Muscle layer of colon (tissue), 2 donors: ENCODE measurements around the gene PMM1.
"Not testable (repeated sequence)": the region's sequence is repeated elsewhere in the genome, so short reads cannot be mapped to it uniquely, and the experiment has no call there.

Experiments used
- H3K27ac ChIP-seq: one replicate; pipeline ENCODE4 v1.7.0; 2013; ENCODE audit warnings: low read depth, mild to moderate bottlenecking, low read length, moderate library complexity
- H3K27me3 ChIP-seq, 2 donors: one replicate each; pipeline ENCODE4 v1.7.0; 2013; ENCODE audit warnings: low read length in 2 of 2, mild to moderate bottlenecking in 2 of 2; ENCODE audit not compliant: insufficient read depth in 2 of 2, control insufficient read depth in 1 of 2
- H3K36me3 ChIP-seq: one replicate; pipeline ENCODE4 v1.7.0; 2013; ENCODE audit warnings: mild to moderate bottlenecking, low read length; ENCODE audit not compliant: insufficient read depth
- H3K4me1 ChIP-seq: one replicate; pipeline ENCODE4 v1.7.0; 2013; ENCODE audit warnings: mild to moderate bottlenecking, low read length; ENCODE audit not compliant: insufficient read depth
- H3K4me3 ChIP-seq, 2 donors: one replicate each; pipeline ENCODE4 v1.7.0; 2013; ENCODE audit warnings: low read length in 2 of 2, low read depth in 1 of 2, mild to moderate bottlenecking in 1 of 2, moderate library complexity in 1 of 2
- H3K9ac ChIP-seq: one replicate; pipeline ENCODE4 v1.7.0; 2013; ENCODE audit warnings: low read length
- H3K9me3 ChIP-seq: one replicate; pipeline ENCODE4 v1.7.0; 2013; ENCODE audit warnings: mild to moderate bottlenecking, low read length
- donor health status: abdominal sarcoma.
- donor health status: Adenocarcinoma of cecum.

The PMM1 gene

DNA sequence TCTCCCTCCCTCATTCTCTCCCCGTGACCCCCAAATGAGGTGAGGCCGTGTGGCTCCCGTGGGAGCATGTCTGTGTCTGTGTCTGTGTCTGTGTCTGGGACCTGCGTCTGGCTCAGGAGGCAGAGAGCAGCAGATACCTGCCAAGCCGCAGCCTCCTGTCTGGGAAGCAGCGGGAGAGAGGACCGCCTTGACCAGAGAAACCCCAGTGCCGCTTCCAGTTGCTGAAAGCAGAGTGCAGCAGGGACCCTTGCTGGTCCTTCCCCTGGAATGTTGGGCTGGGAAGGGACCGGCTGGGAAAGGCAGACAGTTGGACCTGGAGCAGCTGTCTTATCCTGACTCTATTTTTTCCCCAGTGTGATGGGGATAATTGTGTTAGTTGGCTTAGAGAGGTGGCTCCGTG, 28.3 kb downstream of the PMM1 start:
- Histone ChIP-seq H3K9ac (peak overlapping the region; percentile 0), H3K36me3 (no peaks in the 10 kb centered on the region), H3K27me3 (no peaks in the 10 kb centered on the region), H3K4me1 (peaks cover 31% of the 10 kb centered on the region), H3K4me3 (peak overlapping the region in 1 of 2 donors; percentile 49), H3K27ac (no peak overlapping the region), H3K9me3 (no peaks in the 10 kb centered on the region)

GRCh38 chr22:41560095-41560471, 29.6 kb downstream of the PMM1 start:
- Histone ChIP-seq H3K36me3 (no peaks in the 10 kb centered on the region), H3K4me3 (no peak overlapping the region), H3K27ac (no peak overlapping the region), H3K9ac (no peak overlapping the region), H3K4me1 (peaks cover 25% of the 10 kb centered on the region), H3K27me3 (no peaks in the 10 kb centered on the region), H3K9me3 (no peaks in the 10 kb centered on the region)

GRCh38 chr22:41558241-41558630, 31.4 kb downstream of the PMM1 start:
- not testable (repeated sequence) for H3K9me3 ChIP-seq, H3K9ac ChIP-seq, H3K4me3 ChIP-seq, H3K36me3 ChIP-seq, H3K27ac ChIP-seq, H3K27me3 ChIP-seq
- peaks cover 25% of the 10 kb centered on the region for H3K4me1 ChIP-seq

- Histone ChIP-seq H3K9ac (no peak overlapping the region), H3K27me3 (no peaks in the 10 kb centered on the region), H3K4me3 (no peak overlapping the region), H3K36me3 (no peaks in the 10 kb centered on the region), H3K9me3 (no peaks in the 10 kb centered on the region), H3K27ac (no peak overlapping the region), H3K4me1 (peaks cover 19% of the 10 kb centered on the region)
Measured at GRCh38 chr22:41557401-41558240, 32.0 kb downstream of the PMM1 start.

DNA sequence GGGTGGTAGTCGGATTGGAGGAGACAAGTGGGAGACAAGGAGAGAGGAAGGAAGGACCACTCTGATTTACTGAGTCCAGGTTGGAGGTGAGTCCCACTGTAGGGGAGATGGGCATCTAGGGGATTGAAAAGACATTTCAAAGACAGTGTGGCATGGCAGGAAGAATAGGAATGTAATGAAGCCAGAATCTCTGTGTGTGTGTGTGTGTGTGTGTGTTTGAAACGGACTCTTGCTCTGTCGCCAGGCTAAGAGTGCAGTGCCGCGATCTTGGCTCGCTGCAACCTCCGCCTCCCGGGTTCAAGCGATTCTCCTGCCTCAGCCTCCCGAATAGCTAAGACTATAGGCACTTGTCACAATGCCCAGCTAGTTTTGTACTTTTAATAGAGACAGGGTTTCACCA, 33.1 kb downstream of the PMM1 start:
- H3K9me3 ChIP-seq, result no peaks in the 10 kb centered on the region
- H3K4me3 ChIP-seq, result no peak overlapping the region
- peaks cover 11% of the 10 kb centered on the region for H3K4me1 ChIP-seq
- no peak overlapping the region for H3K9ac ChIP-seq
- H3K36me3 ChIP-seq, result no peaks in the 10 kb centered on the region
- no peaks in the 10 kb centered on the region for H3K27me3 ChIP-seq
- no peak overlapping the region for H3K27ac ChIP-seq

DNA sequence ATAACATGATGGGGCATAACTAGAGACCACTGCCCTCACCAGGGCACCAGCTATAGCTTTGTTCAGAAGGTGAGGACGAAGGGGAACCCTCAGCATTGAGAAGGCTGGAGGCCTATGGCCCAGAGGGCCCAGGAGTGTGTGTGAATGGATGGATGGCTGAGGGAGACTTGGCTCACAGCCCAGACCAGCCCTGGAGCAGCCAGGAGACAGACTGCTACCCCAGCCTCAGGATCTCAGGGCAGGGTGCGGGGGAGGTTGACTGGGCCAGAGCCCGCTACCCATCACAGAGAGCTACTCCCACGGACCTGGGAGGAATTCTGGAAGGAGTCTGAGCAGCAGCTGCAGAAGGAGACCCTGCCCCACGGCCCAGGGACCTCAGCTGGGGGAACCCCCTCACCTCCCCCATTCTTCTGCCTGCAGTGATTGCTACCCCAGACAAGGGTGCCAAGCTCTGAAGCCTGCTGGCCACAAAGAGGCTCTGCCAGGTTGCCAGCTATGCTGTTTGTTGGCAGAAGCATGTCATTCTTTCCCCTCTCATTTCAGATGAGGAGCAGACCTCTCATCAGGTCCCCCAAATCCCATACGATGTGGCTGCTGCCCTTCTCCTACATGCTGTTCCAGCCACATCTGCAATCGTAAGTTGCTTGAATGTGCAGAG, 34.2 kb downstream of the PMM1 start:
- Histone ChIP-seq H3K27me3 (no peaks in the 10 kb centered on the region), H3K36me3 (no peaks in the 10 kb centered on the region), H3K9ac (no peak overlapping the region), H3K4me1 (peaks cover 11% of the 10 kb centered on the region), H3K27ac (no peak overlapping the region), H3K9me3 (no peaks in the 10 kb centered on the region), H3K4me3 (no peak overlapping the region)

GRCh38 chr22:41551877-41552582, 37.6 kb downstream of the PMM1 start:
- Histone ChIP-seq H3K4me1 (peaks cover 4% of the 10 kb centered on the region), H3K9me3 (no peaks in the 10 kb centered on the region), H3K4me3 (no peak overlapping the region), H3K27ac (no peak overlapping the region), H3K27me3 (no peaks in the 10 kb centered on the region), H3K9ac (no peak overlapping the region), H3K36me3 (no peaks in the 10 kb centered on the region)

DNA sequence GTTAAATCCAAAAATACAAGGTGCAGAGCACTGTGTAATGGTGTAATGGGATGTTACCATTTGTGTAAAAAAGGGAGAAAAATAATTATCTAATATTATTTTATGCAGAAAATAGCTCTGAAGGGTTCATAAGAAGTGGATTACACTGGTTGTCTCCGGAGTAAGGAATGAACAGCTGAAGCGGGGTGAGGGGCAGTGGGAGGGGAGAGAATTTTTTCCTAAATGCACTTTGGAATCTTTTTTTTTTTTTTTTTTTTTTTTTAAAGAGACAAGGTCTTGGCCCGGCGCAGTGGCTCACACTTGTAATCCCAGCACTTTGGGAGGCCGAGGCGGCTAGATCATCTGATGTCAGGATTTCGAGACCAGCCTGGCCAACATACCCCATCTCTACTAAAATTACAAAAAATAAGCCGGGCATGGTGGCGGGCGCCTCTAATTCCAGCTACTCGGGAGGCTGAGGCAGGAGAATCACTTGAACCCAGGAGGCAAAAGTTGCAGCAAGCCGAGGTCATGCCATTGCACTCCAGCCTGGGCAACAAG, 38.6 kb downstream of the PMM1 start:
- H3K9ac ChIP-seq, result no peak overlapping the region
- H3K36me3 ChIP-seq, result no peaks in the 10 kb centered on the region
- H3K4me3 ChIP-seq, result no peak overlapping the region
- H3K27ac ChIP-seq, result no peak overlapping the region
- H3K4me1 ChIP-seq, result no peaks in the 10 kb centered on the region
- no peaks in the 10 kb centered on the region for H3K27me3 ChIP-seq
- H3K9me3 ChIP-seq, result no peaks in the 10 kb centered on the region

DNA sequence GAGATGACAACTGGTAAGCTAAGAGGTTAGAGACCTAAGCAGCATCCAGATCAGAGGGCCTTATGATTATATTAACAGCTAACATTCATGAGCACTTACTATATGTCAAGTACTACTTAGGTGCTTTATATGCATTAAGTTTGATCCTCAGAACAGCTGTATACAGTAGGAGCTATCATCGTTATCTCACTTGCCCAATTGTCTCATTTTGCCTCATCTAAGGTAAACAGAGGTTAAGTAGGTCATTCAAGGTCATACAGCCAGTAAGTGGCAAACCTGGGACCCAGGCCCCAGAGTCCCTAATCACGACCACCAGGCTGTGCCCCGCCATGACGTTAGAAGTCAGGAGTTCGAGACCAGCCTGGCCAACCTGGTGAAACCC, 40.8 kb downstream of the PMM1 start:
- Histone ChIP-seq H3K36me3 (no peaks in the 10 kb centered on the region), H3K9me3 (no peaks in the 10 kb centered on the region), H3K27ac (no peak overlapping the region), H3K9ac (no peak overlapping the region), H3K4me3 (no peak overlapping the region), H3K27me3 (no peaks in the 10 kb centered on the region), H3K4me1 (peaks cover 7% of the 10 kb centered on the region)

- peak overlapping the region; percentile 7 to 51 for H3K4me3 ChIP-seq
- peaks cover 25% of the 10 kb centered on the region for H3K4me1 ChIP-seq
- no peaks in the 10 kb centered on the region for H3K36me3 ChIP-seq
Measured at GRCh38 chr22:41544671-41545476, 44.8 kb downstream of the PMM1 start.

More at GRCh38 chr22:41544671-41545476, 44.8 kb downstream of the PMM1 start:
- Histone ChIP-seq H3K27ac (peak overlapping the region; percentile 63), H3K27me3 (no peaks in the 10 kb centered on the region), H3K9me3 (no peaks in the 10 kb centered on the region), H3K9ac (peak overlapping the region; percentile 45)
